Glutamatergic neuron (in vitro differentiated cells): ENCODE results near the gene PCDHGB3. TPM values are rescaled to one million over a fixed set of nuclear protein-coding genes. Genes with fewer than 3 reads are reported as not detected.
"Not testable (repeated sequence)": the region's sequence is repeated elsewhere in the genome, so short reads cannot be mapped to it uniquely, and the experiment has no call there.

Experiments used
- DNase-seq: peaks from one replicate; pipeline ENCODE4 v3.0.0; 2022
- H3K27ac Mint-ChIP-seq: one replicate; pipeline ENCODE4 v1.8.0; 2020; ENCODE audit warnings: mild to moderate bottlenecking, mixed read lengths, inconsistent platforms; ENCODE audit not compliant: unreplicated experiment
- H3K27me3 Mint-ChIP-seq: one replicate; pipeline ENCODE4 v1.8.0; 2020; ENCODE audit warnings: mild to moderate bottlenecking, moderate library complexity, mixed read lengths, inconsistent platforms; ENCODE audit not compliant: unreplicated experiment
- H3K36me3 Mint-ChIP-seq: one replicate; pipeline ENCODE4 v1.8.0; 2020; ENCODE audit warnings: mild to moderate bottlenecking, mixed read lengths, inconsistent platforms; ENCODE audit not compliant: unreplicated experiment
- H3K4me1 Mint-ChIP-seq: one replicate; pipeline ENCODE4 v1.8.0; 2020; ENCODE audit warnings: mild to moderate bottlenecking, low read depth, mixed read lengths, inconsistent platforms; ENCODE audit not compliant: unreplicated experiment
- H3K4me3 Mint-ChIP-seq: one replicate; pipeline ENCODE4 v1.8.0; 2020; ENCODE audit warnings: mild to moderate bottlenecking, mixed read lengths, inconsistent platforms; ENCODE audit not compliant: unreplicated experiment
- H3K9me3 Mint-ChIP-seq: one replicate; pipeline ENCODE4 v1.8.0; 2020; ENCODE audit warnings: mild to moderate bottlenecking, moderate library complexity, mixed read lengths, inconsistent platforms; ENCODE audit not compliant: unreplicated experiment
- CTCF ChIP-seq: fragments of 200-600 bp; sonication (generic); IDR thresholded peaks from one replicate; pipeline ENCODE4 v1.5.0; 2021; ENCODE audit not compliant: partially characterized antibody, unreplicated experiment
- total RNA-seq: library from RNA; stranded (reverse); fragmentation: NEBNext Ultra II Directional; extraction: Animal tissue kit (Norgen Biotek cat#: 25700); gene quantifications from one replicate; pipeline ENCODE4 v1.2.1, GENCODE V29; 2021; ENCODE audit not compliant: unreplicated experiment

PCDHGB3 gene
- total RNA-seq, 1 donor from 2014 or later: 6.2 TPM

- no peak for TF ChIP-seq CTCF
- peak overlapping the region; percentile 55 for H3K27ac Mint-ChIP-seq
- DNase-seq: no peak
- H3K27me3 Mint-ChIP-seq: peaks cover 29% of the 10 kb centered on the region
- peak overlapping the region; percentile 80 for H3K4me3 Mint-ChIP-seq
- peaks cover 66% of the 10 kb centered on the region for H3K36me3 Mint-ChIP-seq
- peaks cover 60% of the 10 kb centered on the region for H3K9me3 Mint-ChIP-seq
- peaks cover 3% of the 10 kb centered on the region for H3K4me1 Mint-ChIP-seq
Measured at GRCh38 chr5:141413540-141414069, 43.6 kb downstream of the PCDHGB3 start.

GRCh38 chr5:141414548-141415274 lies 44.7 kb downstream of the PCDHGB3 start:
- H3K4me1 Mint-ChIP-seq, DNase-seq, H3K4me3 Mint-ChIP-seq, H3K27ac Mint-ChIP-seq: not testable (repeated sequence)
- Mint-ChIP-seq H3K36me3 (peaks cover 65% of the 10 kb centered on the region), H3K9me3 (peaks cover 58% of the 10 kb centered on the region), H3K27me3 (peaks cover 26% of the 10 kb centered on the region)

- peaks cover 67% of the 10 kb centered on the region for H3K36me3 Mint-ChIP-seq
- peaks cover 60% of the 10 kb centered on the region for H3K9me3 Mint-ChIP-seq
- H3K4me1 Mint-ChIP-seq, H3K27ac Mint-ChIP-seq, DNase-seq, H3K4me3 Mint-ChIP-seq: not testable (repeated sequence)
- H3K27me3 Mint-ChIP-seq: peaks cover 27% of the 10 kb centered on the region
Measured at GRCh38 chr5:141415275-141415618, 45.2 kb downstream of the PCDHGB3 start.

- peaks cover 81% of the 10 kb centered on the region for H3K36me3 Mint-ChIP-seq
- H3K4me1 Mint-ChIP-seq: not testable (repeated sequence)
- peaks cover 30% of the 10 kb centered on the region for H3K27me3 Mint-ChIP-seq
- peak within 1 kb of the TSS; percentile 94 for H3K27ac Mint-ChIP-seq
- H3K9me3 Mint-ChIP-seq: peaks cover 69% of the 10 kb centered on the region
- TF ChIP-seq CTCF: peak; percentile 53
- peak; percentile 74 for DNase-seq
- peak within 1 kb of the TSS; percentile 92 for H3K4me3 Mint-ChIP-seq
Measured at GRCh38 chr5:141417494-141418172, 47.6 kb downstream of the PCDHGB3 start, which contains the start of gene PCDHGB7. PCDHGB7 (plus strand) TSS chr5:141417677; CDS start chr5:141417860, 183 bp downstream.

- no peak for DNase-seq
- Mint-ChIP-seq H3K9me3 (peaks cover 66% of the 10 kb centered on the region), H3K4me1 (no peaks in the 10 kb centered on the region), H3K27ac (peak overlapping the region; percentile 24), H3K4me3 (peak overlapping the region; percentile 92), H3K36me3 (peaks cover 78% of the 10 kb centered on the region), H3K27me3 (peaks cover 27% of the 10 kb centered on the region)
- no peak for TF ChIP-seq CTCF
Measured at GRCh38 chr5:141419074-141419880, 49.2 kb downstream of the PCDHGB3 start.
